NCI-H2029 treated with DMSO at 0.1 percent for 48 hours (cell line): ENCODE measurements around the gene TMEM240.
"Not testable (repeated sequence)": the region's sequence is repeated elsewhere in the genome, so short reads cannot be mapped to it uniquely, and the experiment has no call there.

Experiments
- DNase-seq: peaks from one replicate; lab custom pipeline; 2025; lab: John Stamatoyannopoulos, UW

TMEM240 gene

DNA sequence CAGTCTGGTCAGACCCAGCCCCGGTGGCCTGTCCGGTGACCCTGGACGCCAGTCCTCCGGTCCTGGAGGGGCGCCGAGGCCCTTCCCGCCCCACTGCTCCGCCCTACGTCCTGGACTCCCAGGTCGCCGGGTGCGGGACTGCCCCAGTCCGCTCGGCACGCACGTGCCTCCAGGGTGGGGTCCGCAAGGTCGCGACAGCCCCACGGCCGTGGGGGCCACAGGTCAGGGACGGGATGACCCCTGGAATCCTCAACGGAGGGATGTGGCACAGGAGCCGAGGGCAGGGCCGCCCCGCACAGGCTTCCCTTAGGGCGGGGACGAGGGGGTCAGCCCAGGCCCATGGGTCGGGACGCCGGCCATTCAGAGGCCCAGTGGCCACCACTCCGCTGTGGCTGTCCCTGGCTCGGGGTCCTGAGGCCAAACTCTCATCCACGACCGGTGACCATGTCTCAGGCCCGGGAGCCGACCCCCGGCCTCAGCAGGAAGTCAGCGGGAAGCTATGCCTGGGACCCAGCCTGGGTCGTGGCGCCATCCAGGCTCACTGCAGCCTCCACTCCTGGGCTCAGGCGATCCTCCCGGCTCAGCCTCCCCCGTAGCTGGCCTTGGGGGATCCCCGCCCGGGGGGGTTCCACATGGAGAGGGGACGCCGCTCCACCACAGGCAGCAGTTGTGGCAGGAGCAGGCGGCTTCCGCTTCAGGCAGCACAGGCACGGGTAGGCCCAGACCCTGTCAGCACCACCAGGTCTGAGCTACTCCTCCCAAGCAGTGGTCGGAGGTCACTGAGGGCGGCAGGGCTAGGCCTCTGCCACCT lies 599 bp upstream of the TMEM240 start:
- no peak for DNase-seq

- no peak for DNase-seq
These were observed 924 bp downstream of the TMEM240 start for GRCh38 chr1:1539310-1540089.

- DNase-seq, result no peak
These were observed 1.5 kb downstream of the TMEM240 start for GRCh38 chr1:1538989-1539309.

DNA sequence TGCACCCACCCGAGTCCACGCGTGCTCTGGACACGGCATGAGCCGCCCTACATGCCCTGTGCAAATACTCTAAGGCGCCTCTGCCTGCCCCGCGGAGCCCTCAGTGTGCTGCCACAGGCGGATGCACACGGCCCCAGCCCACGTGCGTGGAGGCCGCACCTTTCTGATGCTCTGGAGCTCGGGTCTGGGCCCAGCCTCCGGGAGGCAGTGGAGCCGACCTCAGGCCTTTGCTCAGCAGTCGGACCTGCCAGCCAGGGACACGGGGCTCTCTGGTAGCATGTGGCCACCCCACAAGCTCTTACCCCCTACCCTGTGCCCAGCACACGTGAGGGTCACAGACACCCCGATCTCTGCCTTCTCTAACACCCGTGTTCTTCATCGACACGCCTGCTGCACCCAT lies 2.1 kb downstream of the TMEM240 start:
- DNase-seq, result no peak

- no peak for DNase-seq
These were observed 2.7 kb downstream of the TMEM240 start for GRCh38 chr1:1537626-1538250.

GRCh38 chr1:1536938-1537546 lies 3.4 kb downstream of the TMEM240 start:
- no peak for DNase-seq

- DNase-seq, result no peak
These were observed 4.1 kb downstream of the TMEM240 start for GRCh38 chr1:1536019-1536937.

- DNase-seq, result no peak
These were observed 5.0 kb downstream of the TMEM240 start for GRCh38 chr1:1535201-1536018.

- no peak for DNase-seq
These were observed 5.8 kb downstream of the TMEM240 start for GRCh38 chr1:1534401-1535154.

DNA sequence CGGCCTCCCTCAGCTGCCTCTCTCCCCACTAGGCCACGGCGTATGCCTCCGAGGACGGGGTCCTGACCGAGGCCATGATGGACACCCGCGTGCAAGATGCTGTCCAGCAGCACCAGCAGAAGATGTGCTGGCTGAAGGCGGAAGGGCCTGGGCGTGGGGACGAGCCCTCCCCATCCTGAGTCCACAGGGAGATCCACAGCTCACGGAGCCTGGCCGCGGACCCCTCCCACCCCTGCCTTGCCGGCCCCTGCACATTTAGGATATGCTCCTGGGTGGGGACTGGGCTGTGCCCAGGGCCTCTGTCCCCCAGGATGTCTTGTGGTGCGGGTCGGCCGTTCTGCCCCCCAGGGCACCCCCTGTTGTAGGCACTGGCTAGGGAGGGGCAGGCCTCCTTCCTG lies 6.5 kb downstream of the TMEM240 start:
- not testable (repeated sequence) for DNase-seq

GRCh38 chr1:1533176-1533893 lies 7.1 kb downstream of the TMEM240 start:
- DNase-seq, result not testable (repeated sequence)

DNA sequence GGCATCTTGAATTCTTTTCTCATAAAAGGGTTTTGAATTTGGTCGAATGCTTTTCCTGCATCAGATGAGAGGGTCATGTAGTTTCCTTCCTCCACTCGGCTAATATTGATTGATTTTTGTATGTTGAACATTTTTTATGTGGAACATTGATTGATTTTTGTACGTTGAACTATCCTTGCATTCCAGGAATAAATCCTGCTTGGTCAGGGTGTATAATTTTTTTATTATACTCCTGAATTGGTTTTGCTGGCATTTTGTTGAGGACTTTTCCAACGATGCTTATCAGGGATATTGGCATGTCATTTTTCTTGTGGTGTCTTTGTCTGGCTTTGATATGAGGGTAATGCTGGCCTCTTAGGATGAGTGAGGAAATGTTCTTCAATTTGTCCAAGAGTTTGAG lies 8.5 kb downstream of the TMEM240 start:
- no peak for DNase-seq

- DNase-seq, result no peak
These were observed 10.5 kb downstream of the TMEM240 start for GRCh38 chr1:1529936-1530335.

GRCh38 chr1:1529321-1529720 lies 11.1 kb downstream of the TMEM240 start:
- DNase-seq, result no peak

DNA sequence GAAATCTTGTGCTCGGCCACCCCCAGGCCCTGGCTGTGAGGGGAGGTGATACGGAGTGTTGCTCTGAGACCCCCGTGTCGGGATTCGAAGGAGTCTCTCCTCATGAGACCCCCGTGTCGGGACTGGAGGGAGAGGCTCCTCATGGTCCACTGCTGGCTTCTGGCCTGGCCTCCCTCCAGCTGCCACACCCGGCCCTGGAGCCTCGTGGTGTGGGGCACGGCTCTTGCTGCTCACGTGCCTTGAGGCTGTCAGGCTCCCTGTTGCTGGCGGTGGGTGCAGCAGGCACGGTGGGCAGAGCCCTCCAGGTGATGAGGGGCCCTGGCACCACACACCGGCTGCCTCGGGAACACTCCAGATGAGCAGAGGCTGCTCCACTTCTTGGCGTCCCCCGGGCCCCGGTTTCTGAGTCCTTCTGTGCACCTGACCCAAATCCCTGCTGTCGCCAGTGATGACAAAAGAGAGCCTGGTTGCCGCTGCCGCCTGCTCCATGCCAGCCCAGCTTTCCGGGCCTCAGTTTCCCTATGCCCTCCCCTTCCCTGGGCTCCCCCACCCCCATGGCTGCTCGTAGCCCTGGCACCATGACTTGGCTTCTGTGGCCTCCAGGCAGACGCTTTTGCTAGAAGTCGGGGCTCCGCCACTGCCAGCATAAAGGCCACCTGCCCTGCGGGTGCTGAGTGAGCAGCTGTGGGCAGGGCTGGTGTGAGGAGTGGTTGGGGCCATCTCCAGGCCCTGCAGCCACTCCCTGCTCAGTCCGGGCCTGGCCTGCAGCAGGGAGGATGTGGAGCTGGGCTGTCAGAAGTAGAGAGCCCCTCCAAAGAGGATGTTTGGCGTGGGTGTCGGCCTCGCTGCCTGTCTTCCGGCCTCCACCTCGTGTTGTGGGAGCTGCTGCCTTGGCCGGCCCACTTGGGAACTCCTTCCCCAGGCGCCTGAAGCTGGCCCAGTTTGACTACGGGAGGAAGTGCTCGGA lies 11.8 kb downstream of the TMEM240 start:
- DNase-seq, result no peak

GRCh38 chr1:1527092-1527816 lies 13.2 kb downstream of the TMEM240 start:
- no peak for DNase-seq

- DNase-seq, result not testable (repeated sequence)
These were observed 13.9 kb downstream of the TMEM240 start for GRCh38 chr1:1526476-1526875.
